Adrenal gland (tissue), 12 donors: ENCODE measurements around the gene SAMD4A. TPM values are rescaled to one million over a fixed set of nuclear protein-coding genes. Genes with fewer than 3 reads are reported as not detected.

Experiments
- DNase-seq, 7 donors: peaks; one replicate each; pipeline ENCODE4 v3.0.0-alpha.2; 2019 to 2020
- H3K27ac ChIP-seq, 5 donors: fragments of 200-600 bp; sonication (generic) in 4 of 5; 1 replicate in 3 of 5; 2 replicates in 2 of 5; pipeline versions ENCODE4 v1.5.1 to v1.8.0; 2016 to 2020; ENCODE audit warnings: mild to moderate bottlenecking in 1 of 5
- H3K27me3 ChIP-seq: fragments of 200-600 bp; 2 replicates; pipeline ENCODE4 v1.8.0; 2021
- H3K36me3 ChIP-seq, 2 donors: fragments of 200-600 bp; replicated peaks in 1 of 2; 1 replicate in 1 of 2; 2 replicates in 1 of 2; pipeline versions ENCODE4 v1.5.1 to v1.8.0; 2018 to 2022
- H3K4me1 ChIP-seq, 2 donors: fragments of 200-600 bp; replicated peaks in 1 of 2; 1 replicate in 1 of 2; 2 replicates in 1 of 2; pipeline versions ENCODE4 v1.5.1 to v1.8.0; 2018 to 2021
- H3K4me3 ChIP-seq, 4 donors: fragments of 200-600 bp; sonication (generic) in 3 of 4; one replicate each; pipeline ENCODE4 v1.5.1; 2016 to 2018
- H3K9me3 ChIP-seq, 3 donors: fragments of 200-600 bp; sonication (generic) in 1 of 3; replicated peaks in 1 of 3; 1 replicate in 2 of 3; 2 replicates in 1 of 3; pipeline versions ENCODE4 v1.5.1 to v1.8.0; 2016 to 2021
- POLR2A ChIP-seq, 2 donors: fragments of 450-650 bp; IDR thresholded peaks; one replicate each; pipeline ENCODE4 v1.6.1; 2017; ENCODE audit warnings: antibody characterized with exemption in 2 of 2, mild to moderate bottlenecking in 2 of 2, moderate library complexity in 1 of 2
- WGBS, 4 donors: extraction: QIAGEN DNeasy Blood & Tissue Kit in 2 of 4; methylation state at CpG; one replicate each; pipeline versions ENCODE4 v1.1.5 to v1.1.7; 2013 to 2017; 5-methylcytosine and 5-hydroxymethylcytosine counted together
- intact Hi-C, 2 donors: fragments of 100-400 bp; cut with DNase I; formaldehyde crosslinking; loops; one replicate each; pipeline versions ENCODE4 v1.14.1 to v1.15.0; 2022 to 2023
- polyA plus RNA-seq, 3 donors: library from polyadenylated mRNA; stranded (reverse); fragments of 200-250 nt in 2 of 3; fragments of 350-450 nt in 1 of 3; fragmentation: Illumina TruSeq in 1 of 3; extraction: RNeasy Lipid Tissue Mini Kit (QIAGEN cat#74804) in 1 of 3; gene quantifications; one replicate each; pipeline ENCODE4 v1.2.3, GENCODE V29; 2013 to 2014
- total RNA-seq, 9 donors: library from RNA; depleted of rRNA in 4 of 9; stranded (reverse); fragments of >200 nt in 4 of 9; fragments of 120-200 nt in 1 of 9; fragmentation: NEBNext Ultra II Directional in 1 of 9; extraction: Animal tissue kit (Norgen Biotek cat#: 25700) in 1 of 9; gene quantifications; one replicate each; pipeline versions ENCODE4 v1.1.0 to v1.2.4, GENCODE V29; 2013 to 2023
- TF ChIP-seq, protein P1 (sequence below), 6 experiments: fragments of 450-650 bp in 4 of 6; fragments of 200-600 bp in 2 of 6; sonication (generic) in 1 of 6; IDR thresholded peaks; 1 replicate in 5 of 6; 2 replicates in 1 of 6; pipeline versions ENCODE4 v1.5.1 to v1.8.0; 2016 to 2021; ENCODE audit warnings: antibody characterized with exemption in 6 of 6, mild to moderate bottlenecking in 2 of 6, moderate library complexity in 1 of 6
- donor health status: healthy with polysubstance abuse.
- donor health status: Bipolar disorder and iron deficiency.
- donor health status: DM: yes; HTN: yes; CAD: no.
- donor health status: DM: no; HTN: no; CAD: no.
- donor health status: DM: no; HTN: no; CAD: no.
- donor health status: DM: yes; HTN: yes; CAD: no.

SAMD4A gene
- total and polyA plus RNA-seq, 12 donors = 2.2 to 13.2 (median 8.3) TPM

DNA sequence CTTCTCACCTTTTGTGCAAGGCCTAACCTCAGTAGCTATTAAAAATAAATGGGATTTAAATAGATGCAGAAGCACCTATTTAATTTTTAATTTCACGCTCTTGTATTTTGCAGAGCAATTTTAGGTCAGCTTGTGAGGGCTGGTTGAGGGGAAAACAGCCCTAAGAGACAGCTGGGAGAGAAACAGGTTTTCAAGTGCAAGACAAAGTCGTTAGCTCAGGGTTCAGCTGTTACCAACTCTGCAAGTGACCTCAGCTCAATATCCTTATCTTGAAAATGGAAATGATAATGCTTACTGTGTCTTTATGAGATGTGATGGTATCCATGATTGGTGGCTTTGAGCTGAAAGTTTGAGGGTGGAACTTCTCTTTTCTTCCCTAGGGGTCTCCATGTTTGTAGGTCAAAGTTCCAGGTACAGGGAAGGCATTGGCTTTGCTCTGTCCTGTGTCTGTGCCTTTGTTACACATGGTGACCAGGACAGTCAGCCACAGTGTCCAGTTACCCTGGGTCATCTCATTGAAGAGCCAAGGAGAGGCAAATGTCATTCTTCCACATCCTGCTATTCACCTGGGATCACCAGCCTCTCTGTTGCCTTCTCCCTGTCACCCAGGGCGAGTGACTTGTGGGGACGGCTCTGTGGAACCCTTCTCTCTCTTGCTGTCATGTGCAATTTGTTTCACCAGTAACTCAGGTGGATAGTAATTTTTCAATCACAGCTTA is 100.3 kb downstream of the SAMD4A start:
- intact Hi-C loops = no loop called here
- H3K4me1 ChIP-seq = no peaks in the 10 kb centered on the region

DNA sequence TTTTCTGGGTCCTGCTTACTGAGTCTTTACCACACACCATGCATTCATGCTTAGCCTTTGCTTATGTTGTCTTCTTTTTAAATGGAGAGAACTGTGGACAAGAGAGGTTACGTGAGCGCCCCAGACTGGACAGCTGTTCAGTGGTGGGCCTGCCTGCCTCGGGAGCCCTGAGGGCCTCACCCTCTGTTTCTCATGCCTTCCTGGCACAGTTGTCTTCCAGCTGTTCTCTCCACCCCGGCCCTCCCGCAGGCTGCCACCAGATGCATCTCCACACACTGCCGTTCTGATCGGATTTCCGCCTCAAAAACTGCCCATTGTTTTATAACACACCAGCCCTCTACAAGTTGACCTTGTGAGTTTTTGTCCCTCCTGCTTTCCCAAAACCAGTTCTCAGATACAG is 100.8 kb downstream of the SAMD4A start:
- intact Hi-C loops = no loop called here
- 93 to 97% (median 95%) methylated on average over 8 of the region's 8 CpGs for WGBS, 4 donors
- H3K27me3 ChIP-seq = no peaks in the 10 kb centered on the region
- no peaks in the 10 kb centered on the region for H3K36me3 ChIP-seq
- H3K4me1 ChIP-seq = no peaks in the 10 kb centered on the region
- H3K4me3 ChIP-seq = no peak overlapping the region
- DNase-seq = no peak
- TF ChIP-seq POLR2A (IDR thresholded peaks at IDR 0.05) = no peak
- TF ChIP-seq, protein P1, sequence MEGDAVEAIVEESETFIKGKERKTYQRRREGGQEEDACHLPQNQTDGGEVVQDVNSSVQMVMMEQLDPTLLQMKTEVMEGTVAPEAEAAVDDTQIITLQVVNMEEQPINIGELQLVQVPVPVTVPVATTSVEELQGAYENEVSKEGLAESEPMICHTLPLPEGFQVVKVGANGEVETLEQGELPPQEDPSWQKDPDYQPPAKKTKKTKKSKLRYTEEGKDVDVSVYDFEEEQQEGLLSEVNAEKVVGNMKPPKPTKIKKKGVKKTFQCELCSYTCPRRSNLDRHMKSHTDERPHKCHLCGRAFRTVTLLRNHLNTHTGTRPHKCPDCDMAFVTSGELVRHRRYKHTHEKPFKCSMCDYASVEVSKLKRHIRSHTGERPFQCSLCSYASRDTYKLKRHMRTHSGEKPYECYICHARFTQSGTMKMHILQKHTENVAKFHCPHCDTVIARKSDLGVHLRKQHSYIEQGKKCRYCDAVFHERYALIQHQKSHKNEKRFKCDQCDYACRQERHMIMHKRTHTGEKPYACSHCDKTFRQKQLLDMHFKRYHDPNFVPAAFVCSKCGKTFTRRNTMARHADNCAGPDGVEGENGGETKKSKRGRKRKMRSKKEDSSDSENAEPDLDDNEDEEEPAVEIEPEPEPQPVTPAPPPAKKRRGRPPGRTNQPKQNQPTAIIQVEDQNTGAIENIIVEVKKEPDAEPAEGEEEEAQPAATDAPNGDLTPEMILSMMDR (IDR thresholded peaks at IDR 0.05) = no peak
- H3K9me3 ChIP-seq = no peaks in the 10 kb centered on the region
- no peak overlapping the region for H3K27ac ChIP-seq

More for the DNA sequence above, 100.3 kb downstream of the SAMD4A start:
- Histone ChIP-seq H3K27ac (no peak overlapping the region), H3K27me3 (no peaks in the 10 kb centered on the region), H3K36me3 (no peaks in the 10 kb centered on the region), H3K9me3 (no peaks in the 10 kb centered on the region), H3K4me3 (no peak overlapping the region)
- no peak for DNase-seq
- no peak for TF ChIP-seq POLR2A (IDR thresholded peaks at IDR 0.05)
- TF ChIP-seq, protein P1 (IDR thresholded peaks at IDR 0.05) = no peak
- WGBS, 4 donors = 91 to 99% (median 95%) methylated on average over 4 of the region's 4 CpGs

DNA sequence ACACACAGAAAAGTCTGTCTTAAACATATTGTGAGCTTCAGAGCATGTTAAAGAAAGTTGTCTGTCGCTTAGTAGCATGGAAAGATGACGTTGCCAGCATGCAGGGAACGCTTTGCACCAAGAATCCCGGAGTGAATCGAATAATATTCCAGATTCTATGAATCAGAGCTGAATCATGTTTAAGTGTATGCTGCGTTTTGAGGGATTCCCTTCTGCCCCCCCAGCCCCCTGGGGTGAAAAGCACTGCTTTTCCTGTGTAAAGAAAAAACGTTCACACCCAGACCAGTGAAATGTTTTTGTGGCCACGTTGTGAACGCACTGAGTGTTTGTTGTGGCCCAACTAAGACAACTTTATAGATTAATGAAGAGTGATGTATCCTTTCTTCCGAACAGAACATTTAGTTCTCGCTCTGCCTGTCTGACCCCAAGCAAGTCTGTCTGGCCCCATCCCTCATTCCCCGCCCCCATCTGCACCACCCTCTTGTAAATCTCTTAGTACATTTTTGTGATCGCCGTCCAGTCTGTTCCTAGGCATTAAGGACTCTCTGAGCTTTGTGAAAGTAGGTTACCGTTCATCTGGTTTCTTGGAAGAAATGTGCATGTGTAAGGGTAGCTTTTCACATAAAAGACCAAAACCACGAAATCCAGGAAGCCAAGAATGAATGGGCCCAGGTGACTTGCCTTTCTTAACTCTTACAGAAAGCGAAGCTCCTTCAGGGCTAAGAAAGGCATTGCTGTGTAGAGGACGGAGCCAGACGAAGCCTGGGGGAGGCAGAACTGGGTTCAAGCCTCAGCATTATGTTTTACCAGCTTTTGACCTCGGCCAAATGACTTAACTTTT is 103.0 kb downstream of the SAMD4A start:
- TF ChIP-seq, protein P1 (IDR thresholded peaks at IDR 0.05) = no peak
- TF ChIP-seq POLR2A (IDR thresholded peaks at IDR 0.05) = no peak
- no peak overlapping the region for H3K4me3 ChIP-seq
- intact Hi-C loops = no loop called here
- DNase-seq = peak in 1 of 7 donors; percentile 48
- H3K27me3 ChIP-seq = no peaks in the 10 kb centered on the region
- peak overlapping the region in 1 of 5 donors; percentile 43 for H3K27ac ChIP-seq
- H3K4me1 ChIP-seq = no peaks in the 10 kb centered on the region
- 72 to 80% (median 77%) methylated on average over 20 of the region's 20 CpGs for WGBS, 4 donors
- no peaks in the 10 kb centered on the region for H3K36me3 ChIP-seq
- H3K9me3 ChIP-seq = no peaks in the 10 kb centered on the region

DNA sequence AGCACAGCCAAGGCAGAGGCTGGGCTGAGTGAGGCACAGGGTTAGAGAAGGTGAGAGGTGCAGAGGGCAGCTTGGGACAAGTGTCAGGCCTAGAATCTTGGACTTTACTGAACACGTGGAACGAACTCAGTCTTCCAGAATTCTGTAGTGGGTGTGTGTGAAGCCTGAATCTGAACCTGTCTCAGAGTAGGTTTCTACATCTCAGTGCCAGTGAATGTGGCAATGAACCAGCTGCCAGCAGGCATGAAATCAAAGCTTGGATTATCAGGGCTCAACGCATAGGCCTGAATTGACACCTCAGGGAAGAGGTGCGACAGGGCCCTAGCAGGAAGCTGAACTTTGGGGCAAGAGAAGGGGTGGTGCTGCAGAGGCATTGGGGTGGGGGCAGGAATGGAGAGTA is 104.6 kb downstream of the SAMD4A start:
- H3K27me3 ChIP-seq = no peaks in the 10 kb centered on the region
- no peak overlapping the region for H3K4me3 ChIP-seq
- intact Hi-C loops = no loop called here
- TF ChIP-seq, protein P1 (IDR thresholded peaks at IDR 0.05) = no peak
- no peak for TF ChIP-seq POLR2A (IDR thresholded peaks at IDR 0.05)
- WGBS, 4 donors = 86 to 98% (median 91%) methylated on average over 4 of the region's 4 CpGs
- no peak for DNase-seq
- H3K4me1 ChIP-seq = peaks cover 0 to 3% of the 10 kb centered on the region in 2 donors
- no peaks in the 10 kb centered on the region for H3K36me3 ChIP-seq
- no peaks in the 10 kb centered on the region for H3K9me3 ChIP-seq
- H3K27ac ChIP-seq = no peak overlapping the region
